GM23248 (cell line): ENCODE measurements around the gene STIM1.

Source experiments
- EZH2 ChIP-seq: fragments of 200-600 bp; sonication (generic); IDR thresholded peaks from 2 replicates; pipeline ENCODE4 v1.6.1; 2018; ENCODE audit warnings: antibody characterized with exemption, mild to moderate bottlenecking; ENCODE audit not compliant: insufficient read depth, poor library complexity, severe bottlenecking
- EZH2phosphoT487 ChIP-seq: fragments of 200-600 bp; sonication (generic); IDR thresholded peaks from 2 replicates; pipeline ENCODE4 v1.6.1; 2018; ENCODE audit warnings: antibody characterized with exemption, moderate library complexity, mild to moderate bottlenecking, low read depth; ENCODE audit not compliant: insufficient read depth

- TF ChIP-seq EZH2phosphoT487 (no peak), EZH2 (no peak)
These were observed 109.6 kb downstream of the STIM1 start for GRCh38 chr11:3964935-3965604.
